ENCODE data around the gene RNF181. TPM values are rescaled to one million over a fixed set of nuclear protein-coding genes. Genes with fewer than 3 reads are reported as not detected.

Gene RNF181
- total RNA-seq, 1 experiment from 2014 or later = 125 TPM

GRCh38 chr2:85593023-85593422 is 2.5 kb upstream of the RNF181 start:
- no TSS peak for BruUV-seq (replicated peaks)
- Mint-ChIP-seq H3K36me3 (ENCODE audit: insufficient read depth, unreplicated experiment) (peaks cover 11% of the 10 kb centered on the region), H3K27me3 (ENCODE audit: insufficient read depth, unreplicated experiment) (no peaks in the 10 kb centered on the region), H3K27ac (ENCODE audit: low read depth, unreplicated experiment) (no peak overlapping the region), H3K4me1 (ENCODE audit: insufficient read depth, unreplicated experiment) (peaks cover 19% of the 10 kb centered on the region), H3K4me3 (ENCODE audit: unreplicated experiment) (no peak overlapping the region), H3K9me3 (ENCODE audit: unreplicated experiment) (no peaks in the 10 kb centered on the region)
- ChIA-PET CTCF (interaction anchor here (0.6 to 1.4 kb wide), 4 partner anchors 12 to 44 kb away, joined by 3 to 5 read pairs (median 3); partner anchors contain the start of gene VAMP8), POLR2A (interaction anchor here (0.7 to 5.2 kb wide), 4 partner anchors 8 to 24 kb away, joined by 4 to 113 read pairs (median 58); partner anchors contain the start of genes TMEM150A, VAMP5 and VAMP8)
- intact Hi-C loops (cut with micrococcal nuclease) = no loop called here
- no peak for DNase-seq (ENCODE audit: unreplicated experiment)
- TF ChIP-seq CTCF (IDR thresholded peaks at IDR 0.05; ENCODE audit: unreplicated experiment) = no peak

- intact Hi-C loops (cut with micrococcal nuclease) = no loop called here
- Mint-ChIP-seq H3K9me3 (ENCODE audit: unreplicated experiment) (no peaks in the 10 kb centered on the region), H3K27me3 (ENCODE audit: insufficient read depth, unreplicated experiment) (no peaks in the 10 kb centered on the region), H3K27ac (ENCODE audit: low read depth, unreplicated experiment) (peak overlapping the region; percentile 98), H3K36me3 (ENCODE audit: insufficient read depth, unreplicated experiment) (peaks cover 15% of the 10 kb centered on the region), H3K4me1 (ENCODE audit: insufficient read depth, unreplicated experiment) (peaks cover 19% of the 10 kb centered on the region), H3K4me3 (ENCODE audit: unreplicated experiment) (peak overlapping the region; percentile 98)
- ChIA-PET CTCF (interaction anchor here (0.6 to 2.4 kb wide), 7 partner anchors 9 to 529 kb away, joined by 3 to 10 read pairs (median 3); no protein-coding TSS in a partner anchor), POLR2A (interaction anchor here (0.6 to 5.2 kb wide), 35 partner anchors 10 to 831 kb away, joined by 3 to 113 read pairs (median 4); partner anchors contain the start of genes C2orf68, ELMOD3, GGCX and RETSAT)
- DNase-seq (ENCODE audit: unreplicated experiment) = no peak
- no peak for TF ChIP-seq CTCF (IDR thresholded peaks at IDR 0.05; ENCODE audit: unreplicated experiment)
- BruUV-seq (replicated peaks) = TSS peak; percentile 84
These were observed 737 bp upstream of the RNF181 start for GRCh38 chr2:85594715-85595300.

GRCh38 chr2:85596026-85596333 is 435 bp downstream of the RNF181 start:
- H3K27me3 Mint-ChIP-seq (ENCODE audit: insufficient read depth, unreplicated experiment) = no peaks in the 10 kb centered on the region
- peak overlapping the region; percentile 98 for H3K4me3 Mint-ChIP-seq (ENCODE audit: unreplicated experiment)
- no peak for DNase-seq (ENCODE audit: unreplicated experiment)
- H3K36me3 Mint-ChIP-seq (ENCODE audit: insufficient read depth, unreplicated experiment) = peaks cover 19% of the 10 kb centered on the region
- no peak for TF ChIP-seq CTCF (IDR thresholded peaks at IDR 0.05; ENCODE audit: unreplicated experiment)
- CTCF ChIA-PET = interaction anchor here (0.5 to 2.4 kb wide), 6 partner anchors 8 to 176 kb away, joined by 3 to 10 read pairs (median 4); no protein-coding TSS in a partner anchor
- no peaks in the 10 kb centered on the region for H3K9me3 Mint-ChIP-seq (ENCODE audit: unreplicated experiment)
- peaks cover 19% of the 10 kb centered on the region for H3K4me1 Mint-ChIP-seq (ENCODE audit: insufficient read depth, unreplicated experiment)
- peak overlapping the region; percentile 98 for H3K27ac Mint-ChIP-seq (ENCODE audit: low read depth, unreplicated experiment)
- POLR2A ChIA-PET = interaction anchor here (0.7 to 5.2 kb wide), 27 partner anchors 8 to 510 kb away, joined by 3 to 113 read pairs (median 5); partner anchors contain the start of genes C2orf68, ELMOD3, GGCX and POLR1A
- no TSS peak for BruUV-seq (replicated peaks)
- intact Hi-C loops (cut with micrococcal nuclease) = no loop called here

- Mint-ChIP-seq H3K4me1 (ENCODE audit: insufficient read depth, unreplicated experiment) (peaks cover 19% of the 10 kb centered on the region), H3K36me3 (ENCODE audit: insufficient read depth, unreplicated experiment) (peaks cover 21% of the 10 kb centered on the region), H3K9me3 (ENCODE audit: unreplicated experiment) (no peaks in the 10 kb centered on the region), H3K27ac (ENCODE audit: low read depth, unreplicated experiment) (peak overlapping the region; percentile 98), H3K27me3 (ENCODE audit: insufficient read depth, unreplicated experiment) (no peaks in the 10 kb centered on the region), H3K4me3 (ENCODE audit: unreplicated experiment) (peak overlapping the region; percentile 98)
- BruUV-seq (replicated peaks) = no TSS peak
- CTCF ChIA-PET = interaction anchor here (1.0 to 2.4 kb wide), 4 partner anchors 11 to 176 kb away, joined by 3 to 9 read pairs (median 4); no protein-coding TSS in a partner anchor
- DNase-seq (ENCODE audit: unreplicated experiment) = no peak
- TF ChIP-seq CTCF (IDR thresholded peaks at IDR 0.05; ENCODE audit: unreplicated experiment) = no peak
- intact Hi-C loops (cut with micrococcal nuclease) = no loop called here
- POLR2A ChIA-PET = interaction anchor here (0.7 to 5.2 kb wide), 17 partner anchors 8 to 509 kb away, joined by 3 to 113 read pairs (median 6); partner anchors contain the start of genes C2orf68, ELMOD3, GGCX and POLR1A
These were observed 1.1 kb downstream of the RNF181 start for GRCh38 chr2:85596486-85597143.

Data from MCF 10A (cell line).